Esophagus muscularis mucosa (tissue), 4 donors: ENCODE measurements around the gene ST8SIA5. TPM values are rescaled to one million over a fixed set of nuclear protein-coding genes. Genes with fewer than 3 reads are reported as not detected.

ENCODE experiments used
- DNase-seq: peaks from one replicate; pipeline ENCODE4 v3.0.0-alpha.2; 2017; ENCODE audit errors: extremely low spot score
- H3K27ac ChIP-seq, 4 donors: fragments of 200-600 bp; sonication (generic); replicated peaks in 1 of 4; 1 replicate in 3 of 4; 2 replicates in 1 of 4; pipeline ENCODE4 v1.5.1; 2016 to 2019; ENCODE audit warnings: mild to moderate bottlenecking in 1 of 4
- H3K27me3 ChIP-seq, 4 donors: fragments of 200-600 bp; sonication (generic); one replicate each; pipeline versions ENCODE4 v1.5.1 to v1.6.0; 2016 to 2019
- H3K36me3 ChIP-seq, 4 donors: fragments of 200-600 bp; sonication (generic); one replicate each; pipeline ENCODE4 v1.5.1; 2016 to 2019
- H3K4me1 ChIP-seq, 4 donors: fragments of 200-600 bp; sonication (generic); one replicate each; pipeline ENCODE4 v1.5.1; 2016 to 2019
- H3K4me3 ChIP-seq, 4 donors: fragments of 200-600 bp; sonication (generic); 1 replicate in 2 of 4; 2 replicates in 2 of 4; pipeline ENCODE4 v1.5.1; 2016 to 2019; ENCODE audit warnings: mild to moderate bottlenecking in 4 of 4, moderate library complexity in 1 of 4
- H3K9me3 ChIP-seq, 4 donors: fragments of 200-600 bp; sonication (generic); 1 replicate in 3 of 4; 2 replicates in 1 of 4; pipeline ENCODE4 v1.5.1; 2016 to 2019
- CTCF ChIP-seq, 3 experiments: fragments of 200-600 bp in 2 of 3; fragments of 450-650 bp in 1 of 3; sonication (generic) in 2 of 3; IDR thresholded peaks; one replicate each; pipeline ENCODE4 v1.5.1; 2017 to 2019; ENCODE audit warnings: antibody characterized with exemption in 3 of 3, mild to moderate bottlenecking in 2 of 3, moderate library complexity in 1 of 3
- EP300 ChIP-seq: sonication (generic); formaldehyde crosslinking; IDR thresholded peaks from one replicate; pipeline ENCODE4 v1.6.1; 2017; ENCODE audit warnings: antibody characterized with exemption
- POLR2A ChIP-seq: fragments of 450-650 bp; IDR thresholded peaks from one replicate; pipeline ENCODE4 v1.6.1; 2017; ENCODE audit warnings: antibody characterized with exemption, moderate library complexity, mild to moderate bottlenecking, low read depth
- POLR2AphosphoS5 ChIP-seq, 2 donors: sonication (generic); formaldehyde crosslinking; IDR thresholded peaks; one replicate each; pipeline ENCODE4 v1.6.1; 2017; ENCODE audit warnings: antibody characterized with exemption in 2 of 2
- WGBS: methylation state at CpG from one replicate; pipeline ENCODE4 v1.1.5; 2018; 5-methylcytosine and 5-hydroxymethylcytosine counted together
- intact Hi-C: fragments of 100-400 bp; cut with DNase I; formaldehyde crosslinking; loops from one replicate; pipeline ENCODE4 v1.15.1; 2023
- small RNA-seq, 3 donors: library from RNA; depleted of rRNA; stranded (forward); fragments of <200 nt; gene quantifications; one replicate each; pipeline ENCODE3, GENCODE V24; 2016
- total RNA-seq, 4 donors: library from RNA; depleted of rRNA; stranded (reverse); fragments of >200 nt; gene quantifications; one replicate each; pipeline versions ENCODE4 v1.1.0 to v1.2.1, GENCODE V29; 2016

Gene ST8SIA5
- total RNA-seq, 4 donors from 2014 or later: 0.06 to 0.26 TPM; not detected in 2

- WGBS: 89% methylated on average over 5 of the region's 6 CpGs
- H3K27me3 ChIP-seq: peaks cover 0 to 4% (median 0%) of the 10 kb centered on the region in 4 donors
- no peaks in the 10 kb centered on the region for H3K9me3 ChIP-seq
- peaks cover 4 to 13% (median 12%) of the 10 kb centered on the region in 4 donors for H3K4me1 ChIP-seq
- no peak overlapping the region for H3K27ac ChIP-seq
- TF ChIP-seq CTCF (IDR thresholded peaks at IDR 0.05): no peak
- TF ChIP-seq POLR2A: no peak
- TF ChIP-seq POLR2AphosphoS5 (IDR thresholded peaks at IDR 0.05): no peak
- TF ChIP-seq EP300: no peak
- H3K36me3 ChIP-seq: no peaks in the 10 kb centered on the region
- intact Hi-C loops: no loop called here
- no peak overlapping the region for H3K4me3 ChIP-seq
- peak; percentile 91 for DNase-seq
Measured at GRCh38 chr18:46621111-46621766, 135.6 kb downstream of the ST8SIA5 start.

DNA sequence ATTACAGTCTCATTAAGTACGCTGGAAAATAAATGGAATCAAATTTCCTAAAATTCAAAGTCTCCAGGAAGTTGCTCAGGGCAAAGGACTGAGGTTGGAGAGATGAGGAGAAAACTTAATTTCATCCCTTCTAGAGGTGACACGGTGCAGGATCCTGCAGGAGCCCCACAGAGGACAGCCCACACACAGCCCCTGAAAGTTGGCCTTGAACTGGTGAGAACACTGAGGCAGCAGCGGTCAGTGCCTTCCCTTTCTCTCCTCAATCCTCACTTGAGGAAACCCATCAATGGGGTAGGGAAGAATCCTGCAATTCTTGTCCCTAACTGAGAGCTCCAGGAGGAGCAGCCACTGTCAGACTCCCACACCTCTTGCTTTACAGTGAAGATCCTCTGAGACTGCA is 137.3 kb downstream of the ST8SIA5 start:
- TF ChIP-seq CTCF (IDR thresholded peaks at IDR 0.05) (no peak), POLR2AphosphoS5 (IDR thresholded peaks at IDR 0.05) (no peak), POLR2A (no peak), EP300 (no peak)
- peaks cover 0 to 4% (median 0%) of the 10 kb centered on the region in 4 donors for H3K27me3 ChIP-seq
- H3K4me1 ChIP-seq: peaks cover 4 to 13% (median 12%) of the 10 kb centered on the region in 4 donors
- intact Hi-C loops: no loop called here
- H3K4me3 ChIP-seq: no peak overlapping the region
- H3K36me3 ChIP-seq: no peaks in the 10 kb centered on the region
- no peaks in the 10 kb centered on the region for H3K9me3 ChIP-seq
- WGBS: 79% methylated on average over 3 of the region's 3 CpGs
- DNase-seq: peak; percentile 53
- H3K27ac ChIP-seq: no peak overlapping the region

Small RNA genes lying within 50 kb of the gene (small RNA-seq; reads per million reads assigned to genes)
- gene AC090311.1: 0 reads per million in 3 donors

Other genes starting within 250 kb of the ST8SIA5 start
- under 1 TPM in 2 of 4 donors, not detected in 2; 0.13 to 0.50 TPM for gene LOXHD1, start 99.8 kb downstream of the ST8SIA5 start, total RNA-seq
- 10 to 100 TPM; 18.1 to 26.9 (median 25.4) TPM for gene PIAS2, start 160.5 kb upstream of the ST8SIA5 start, total RNA-seq
- gene KATNAL2, start 160.5 kb upstream of the ST8SIA5 start, total RNA-seq: 1 to 10 TPM in 3 of 4 donors, under 1 TPM in 1; 0.50 to 5.0 (median 4.3) TPM